Stimulated activated CD4-positive, alpha-beta T cell treated with anti-CD3 and anti-CD28 coated beads, Interleukin-1b, Interleukin-23, amount 100 ng/mL, for 4 hours (primary cell): ENCODE results near the gene ZBTB39.
"Not testable (repeated sequence)": the region's sequence is repeated elsewhere in the genome, so short reads cannot be mapped to it uniquely, and the experiment has no call there.

ENCODE experiments used
- DNase-seq, 2 donors: peaks; one replicate each; pipeline ENCODE4 v3.0.0-alpha.2; 2020; ENCODE audit warnings: low read depth in 2 of 2

Gene ZBTB39

DNA sequence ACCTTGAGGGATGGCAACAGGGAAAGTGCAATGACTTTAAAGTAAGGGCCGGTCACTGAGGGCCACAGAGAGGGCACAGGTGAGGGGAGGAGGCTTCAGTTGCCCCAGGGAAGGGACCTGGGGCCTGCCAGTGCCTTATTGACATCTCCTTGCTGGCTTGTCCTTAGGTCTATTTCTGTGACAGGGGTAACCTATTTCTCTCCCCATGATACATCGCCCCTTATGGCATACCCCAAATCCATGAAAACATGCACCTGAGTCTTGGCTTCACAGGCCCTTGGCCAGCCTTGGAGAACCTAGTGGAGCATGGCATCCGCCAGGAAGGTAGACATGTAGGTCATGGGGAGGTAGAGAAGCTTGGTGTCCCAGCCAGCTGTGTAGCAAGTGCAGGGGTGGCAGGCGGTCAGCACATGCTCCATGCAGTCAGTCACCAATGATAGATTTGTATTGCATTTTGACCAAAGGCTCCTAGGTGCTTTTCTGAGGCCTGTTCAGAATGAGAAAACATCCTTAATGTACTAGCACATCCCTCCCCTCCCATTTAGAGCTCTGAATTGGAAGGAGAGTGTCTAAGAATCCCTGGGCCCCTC lies 25.3 kb downstream of the ZBTB39 start:
- no peak for DNase-seq

- DNase-seq = no peak
These were observed 26.1 kb downstream of the ZBTB39 start for GRCh38 chr12:56980268-56980667.

- DNase-seq = no peak
These were observed 26.7 kb downstream of the ZBTB39 start for GRCh38 chr12:56979628-56980027.

GRCh38 chr12:56978397-56979138 lies 27.8 kb downstream of the ZBTB39 start:
- DNase-seq = no peak

GRCh38 chr12:56977361-56977760 lies 29.0 kb downstream of the ZBTB39 start:
- DNase-seq = not testable (repeated sequence)

GRCh38 chr12:56974224-56974623 lies 32.1 kb downstream of the ZBTB39 start:
- DNase-seq = not testable (repeated sequence)

DNA sequence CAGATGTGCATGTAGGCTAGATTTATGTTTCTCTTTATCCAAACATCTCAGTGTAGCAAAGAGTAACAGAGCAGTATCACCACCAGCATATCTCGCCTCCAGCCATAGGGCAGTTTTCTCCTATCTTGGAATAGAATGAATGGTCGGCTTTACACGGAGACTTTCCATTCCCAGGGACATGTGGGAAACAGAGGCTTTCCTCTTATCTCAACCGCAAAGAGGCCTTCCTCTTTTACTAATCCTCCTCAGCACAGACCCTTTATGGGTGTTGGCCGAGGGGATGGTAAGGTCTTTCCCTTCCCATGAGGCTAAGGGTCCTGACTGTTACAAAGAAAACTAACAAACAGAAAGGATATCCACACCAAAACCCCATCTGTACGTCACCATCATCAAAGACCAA lies 37.4 kb downstream of the ZBTB39 start:
- DNase-seq = not testable (repeated sequence)

- DNase-seq = not testable (repeated sequence)
These were observed 40.2 kb downstream of the ZBTB39 start for GRCh38 chr12:56965997-56966642.

DNA sequence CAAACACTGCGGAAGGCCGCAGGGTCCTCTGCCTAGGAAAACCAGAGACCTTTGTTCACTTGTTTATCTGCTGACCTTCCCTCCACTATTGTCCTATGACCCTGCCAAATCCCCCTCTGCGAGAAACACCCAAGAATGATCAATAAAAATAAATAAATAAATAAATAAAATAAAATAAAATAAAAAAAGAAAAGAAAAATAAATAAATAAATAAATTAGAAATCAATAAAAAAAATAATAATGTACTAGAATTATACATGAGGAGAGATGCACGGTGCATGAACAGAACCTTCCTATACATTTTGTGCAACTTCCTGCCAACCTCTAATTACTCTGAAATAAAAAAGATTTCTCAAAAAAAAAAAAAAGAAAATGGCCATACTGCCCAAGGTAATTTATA lies 41.2 kb downstream of the ZBTB39 start:
- not testable (repeated sequence) for DNase-seq

GRCh38 chr12:56963557-56963956 lies 42.8 kb downstream of the ZBTB39 start:
- DNase-seq = not testable (repeated sequence)

DNA sequence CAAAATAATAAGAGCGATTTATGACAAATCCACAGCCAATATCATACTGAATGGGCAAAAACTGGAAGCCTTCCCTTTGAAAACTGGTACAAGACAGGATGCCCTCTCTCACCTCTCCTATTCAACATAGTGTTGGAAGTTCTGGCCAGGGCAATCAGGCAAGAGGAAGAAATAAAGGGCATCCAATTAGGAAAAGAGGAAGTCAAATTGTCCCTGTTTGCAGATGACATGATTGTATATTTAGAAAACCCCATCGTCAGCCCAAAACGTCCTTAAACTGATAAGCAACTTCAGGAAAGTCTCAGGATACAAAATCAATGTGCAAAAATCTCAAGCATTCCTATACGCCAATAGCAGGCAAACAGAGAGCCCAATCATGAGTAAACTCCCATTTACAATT lies 44.1 kb downstream of the ZBTB39 start:
- DNase-seq = not testable (repeated sequence)

- DNase-seq = no peak
These were observed 47.9 kb downstream of the ZBTB39 start for GRCh38 chr12:56958422-56958821.

- DNase-seq = no peak
These were observed 48.9 kb downstream of the ZBTB39 start, which contains the start of gene RDH16 for GRCh38 chr12:56957229-56958052. RDH16 (minus strand) TSS chr12:56957608; CDS start chr12:56957462, 146 bp downstream.

GRCh38 chr12:56955631-56956256 lies 50.6 kb downstream of the ZBTB39 start:
- DNase-seq = no peak

- DNase-seq = no peak
These were observed 51.4 kb downstream of the ZBTB39 start for GRCh38 chr12:56954958-56955355.

DNA sequence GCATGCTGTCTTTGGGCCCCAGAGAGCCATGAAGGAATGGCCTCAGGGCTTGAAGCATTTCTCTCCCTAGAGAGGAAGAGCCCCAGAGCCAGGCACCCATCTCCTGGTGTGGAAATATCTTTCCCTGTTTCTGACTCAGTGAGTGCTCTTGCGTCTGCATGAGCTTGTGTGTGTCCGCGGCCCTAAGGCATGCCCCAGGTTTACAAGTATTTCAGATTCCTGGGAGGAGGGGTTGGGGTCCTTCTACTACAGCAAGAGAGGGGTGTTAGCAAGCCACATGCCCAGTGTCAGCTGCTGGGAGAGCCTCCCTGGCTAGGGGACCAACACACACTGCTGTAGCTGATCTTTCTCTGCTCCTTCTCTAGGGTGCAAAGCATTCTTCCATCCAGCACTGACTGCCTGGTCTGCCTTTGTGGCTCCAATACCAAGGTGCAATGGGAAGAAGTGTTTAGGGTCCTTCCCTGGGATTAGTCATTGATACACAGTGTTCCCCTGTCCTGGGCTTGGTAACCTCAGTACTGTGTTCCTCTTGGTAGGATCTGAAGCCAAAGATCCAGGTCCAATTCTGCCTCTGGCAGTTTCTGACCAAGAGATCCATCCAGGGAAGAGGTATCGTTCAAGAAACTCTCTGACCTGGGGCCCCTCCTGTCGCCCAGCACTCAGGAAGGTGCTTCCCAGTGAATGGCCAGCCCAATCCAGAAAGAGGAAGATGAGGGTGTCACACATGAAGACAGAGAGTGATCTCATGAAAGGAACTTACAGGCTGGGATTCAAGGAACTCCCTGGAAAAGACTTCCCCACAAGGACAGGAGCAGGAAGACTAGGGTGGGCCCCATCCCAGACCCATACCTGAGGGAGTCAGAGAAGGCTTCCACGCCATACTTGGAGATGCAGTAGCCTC lies 52.0 kb downstream of the ZBTB39 start:
- DNase-seq = no peak

DNA sequence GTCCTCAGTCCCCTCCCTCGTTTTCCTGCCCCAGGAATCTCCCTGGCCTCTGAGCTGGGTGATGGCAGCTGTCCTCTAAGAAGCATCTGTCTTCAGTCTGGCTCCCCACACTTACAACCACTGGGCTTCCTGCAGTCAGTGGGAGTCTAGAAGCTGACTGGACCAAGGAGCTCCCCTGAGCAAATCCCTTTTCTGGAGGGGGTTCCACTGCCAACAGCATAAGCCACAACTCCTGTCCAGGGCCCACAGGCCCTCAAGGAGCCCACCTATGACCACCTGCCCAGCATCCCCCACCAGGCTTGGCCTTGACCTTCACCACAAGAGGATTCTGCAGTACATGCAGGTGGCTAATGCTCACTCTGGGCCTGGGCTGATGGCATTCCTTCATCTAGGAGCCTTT lies 53.0 kb downstream of the ZBTB39 start:
- no peak for DNase-seq

GRCh38 chr12:56951582-56952339 lies 54.6 kb downstream of the ZBTB39 start:
- no peak for DNase-seq

GRCh38 chr12:56948881-56949280 lies 57.5 kb downstream of the ZBTB39 start:
- no peak for DNase-seq
